ENCODE measurements around the gene DEPDC4. TPM values are rescaled to one million over a fixed set of nuclear protein-coding genes. Genes with fewer than 3 reads are reported as not detected.
"Not testable (repeated sequence)": the region's sequence is repeated elsewhere in the genome, so short reads cannot be mapped to it uniquely, and the experiment has no call there.

Gene DEPDC4
- 1 to 10 TPM in 1 of 4 donors, not detected in 3; 1.2 TPM for total RNA-seq

DNA sequence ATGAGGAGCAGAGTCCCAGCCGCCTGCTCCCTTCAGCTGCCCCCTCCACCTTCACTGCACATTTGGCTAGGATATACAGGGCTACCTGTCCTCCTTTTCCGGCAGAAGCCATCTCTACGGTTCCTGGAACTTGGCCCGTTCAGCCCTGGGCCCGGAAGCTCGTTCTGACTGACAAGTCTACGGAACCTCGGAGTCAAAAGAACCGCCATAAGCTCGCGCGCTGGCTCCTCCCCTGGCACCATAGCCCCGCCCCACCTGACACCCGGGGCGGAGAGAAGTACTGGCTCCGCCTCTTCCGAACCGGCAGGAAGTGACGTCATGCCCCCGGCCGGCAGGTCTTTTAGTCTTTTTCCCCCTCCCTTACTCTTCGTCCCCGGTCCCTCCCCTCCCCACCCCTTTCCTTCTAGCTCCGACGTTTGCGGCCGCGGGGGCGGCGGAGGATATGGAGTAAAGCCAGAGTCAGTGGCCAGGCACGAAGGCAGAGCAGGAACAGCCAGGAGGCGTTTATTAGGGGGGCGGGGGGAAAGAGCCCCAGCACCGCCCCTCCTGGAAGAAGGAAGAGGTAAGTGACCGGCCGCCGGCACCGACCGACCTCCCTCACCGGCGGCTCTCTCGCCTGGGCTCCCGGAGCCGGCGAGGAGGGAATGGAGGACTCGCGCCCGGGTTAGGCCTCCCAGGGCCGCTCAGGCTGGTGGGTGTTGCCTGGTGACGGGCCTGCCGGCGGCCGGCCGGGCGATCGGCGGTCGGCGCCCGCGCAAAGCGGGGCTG, at the start of gene DEPDC4, which contains the start of gene SCYL2:
DEPDC4 (minus strand) TSS at position 245 of the 768 bp plus-strand sequence; CDS start at position 242, 3 bp downstream.
SCYL2 (plus strand) TSS at position 343 of the 768 bp plus-strand sequence. CDS start 15,794 bp downstream, outside the sequence.
- H3K4me1 ChIP-seq, result peaks cover 0 to 46% (median 25%) of the 10 kb centered on the region in 4 donors
- no peaks in the 10 kb centered on the region for H3K27me3 ChIP-seq
- peak; percentile 79 to 89 for TF ChIP-seq EP300 (IDR thresholded peaks at IDR 0.05)
- TF ChIP-seq, protein P1, sequence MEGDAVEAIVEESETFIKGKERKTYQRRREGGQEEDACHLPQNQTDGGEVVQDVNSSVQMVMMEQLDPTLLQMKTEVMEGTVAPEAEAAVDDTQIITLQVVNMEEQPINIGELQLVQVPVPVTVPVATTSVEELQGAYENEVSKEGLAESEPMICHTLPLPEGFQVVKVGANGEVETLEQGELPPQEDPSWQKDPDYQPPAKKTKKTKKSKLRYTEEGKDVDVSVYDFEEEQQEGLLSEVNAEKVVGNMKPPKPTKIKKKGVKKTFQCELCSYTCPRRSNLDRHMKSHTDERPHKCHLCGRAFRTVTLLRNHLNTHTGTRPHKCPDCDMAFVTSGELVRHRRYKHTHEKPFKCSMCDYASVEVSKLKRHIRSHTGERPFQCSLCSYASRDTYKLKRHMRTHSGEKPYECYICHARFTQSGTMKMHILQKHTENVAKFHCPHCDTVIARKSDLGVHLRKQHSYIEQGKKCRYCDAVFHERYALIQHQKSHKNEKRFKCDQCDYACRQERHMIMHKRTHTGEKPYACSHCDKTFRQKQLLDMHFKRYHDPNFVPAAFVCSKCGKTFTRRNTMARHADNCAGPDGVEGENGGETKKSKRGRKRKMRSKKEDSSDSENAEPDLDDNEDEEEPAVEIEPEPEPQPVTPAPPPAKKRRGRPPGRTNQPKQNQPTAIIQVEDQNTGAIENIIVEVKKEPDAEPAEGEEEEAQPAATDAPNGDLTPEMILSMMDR (IDR thresholded peaks at IDR 0.05), result peak in 3 of 5 experiments; percentile 16 to 19 (median 18)
- peak; percentile 57 to 86 for TF ChIP-seq POLR2A (IDR thresholded peaks at IDR 0.05)
- no peaks in the 10 kb centered on the region for H3K36me3 ChIP-seq
- peak within 1 kb of the TSS; percentile 69 to 93 (median 85) for H3K4me3 ChIP-seq
- DNase-seq (ENCODE audit: low spot score in 2 of 2), result peak; percentile 93
- no peaks in the 10 kb centered on the region for H3K9me3 ChIP-seq
- 0 to 1% methylated on average over 42 to 61 of the region's 62 CpGs for WGBS, 2 donors
- H3K27ac ChIP-seq, result peak within 1 kb of the TSS; percentile 88 to 98 (median 96)

- H3K36me3 ChIP-seq, result peaks cover 0 to 42% (median 7%) of the 10 kb centered on the region in 3 donors
- no peak for DNase-seq (ENCODE audit: low spot score in 2 of 2)
These were observed 44.4 kb upstream of the DEPDC4 start for GRCh38 chr12:100311317-100311716.

GRCh38 chr12:100308138-100308537, 41.3 kb upstream of the DEPDC4 start:
- H3K27ac ChIP-seq; DNase-seq (ENCODE audit: low spot score in 2 of 2); H3K9me3 ChIP-seq; H3K4me1 ChIP-seq; H3K27me3 ChIP-seq; H3K4me3 ChIP-seq: not testable (repeated sequence)
- H3K36me3 ChIP-seq, result peaks cover 0 to 37% (median 8%) of the 10 kb centered on the region in 3 donors
- 96 to 98% methylated on average over 5 of the region's 5 CpGs for WGBS, 2 donors

More at GRCh38 chr12:100311317-100311716, 44.4 kb upstream of the DEPDC4 start:
- H3K9me3 ChIP-seq, result no peaks in the 10 kb centered on the region
- no peak for TF ChIP-seq POLR2A (IDR thresholded peaks at IDR 0.05)
- TF ChIP-seq EP300 (IDR thresholded peaks at IDR 0.05), result no peak
- TF ChIP-seq, protein P1 (IDR thresholded peaks at IDR 0.05), result no peak
- H3K27ac ChIP-seq, result no peak overlapping the region
- WGBS, 2 donors, result 88 to 89% methylated on average over 1 of the region's 1 CpG
- no peak overlapping the region for H3K4me3 ChIP-seq
- H3K27me3 ChIP-seq, result no peaks in the 10 kb centered on the region
- H3K4me1 ChIP-seq, result no peaks in the 10 kb centered on the region

DNA sequence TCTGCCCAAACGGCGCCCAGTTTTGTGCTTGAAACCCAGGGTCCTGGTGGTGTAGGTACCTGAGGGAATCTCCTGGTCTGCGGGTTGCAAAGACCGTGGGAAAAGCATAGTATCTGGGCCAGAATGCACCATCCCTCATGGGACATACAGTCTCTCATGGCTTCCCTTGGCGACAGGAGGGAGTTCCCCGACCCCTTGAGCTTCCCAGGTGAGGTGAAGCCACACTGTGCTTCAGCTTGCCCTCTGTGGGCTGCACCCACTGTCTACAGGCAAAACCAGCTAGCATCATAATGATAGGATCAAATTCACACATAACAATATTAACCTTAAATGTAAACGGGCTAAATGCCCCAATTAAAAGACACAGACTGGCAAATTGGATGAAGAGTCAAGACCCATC, 37.5 kb upstream of the DEPDC4 start:
- H3K27ac ChIP-seq; H3K27me3 ChIP-seq; H3K4me1 ChIP-seq; H3K4me3 ChIP-seq; DNase-seq (ENCODE audit: low spot score in 2 of 2): not testable (repeated sequence)
- Histone ChIP-seq H3K36me3 (peaks cover 0 to 68% (median 8%) of the 10 kb centered on the region in 3 donors), H3K9me3 (peaks cover 0 to 11% (median 0%) of the 10 kb centered on the region in 4 donors)
- WGBS, 2 donors, result 98 to 100% methylated on average over 6 to 7 of the region's 7 CpGs

GRCh38 chr12:100303831-100304230, 37.0 kb upstream of the DEPDC4 start:
- Histone ChIP-seq H3K9me3 (peaks cover 0 to 11% (median 0%) of the 10 kb centered on the region in 4 donors), H3K27ac (no peak overlapping the region), H3K36me3 (peaks cover 0 to 73% (median 8%) of the 10 kb centered on the region in 3 donors), H3K4me1 (no peaks in the 10 kb centered on the region), H3K4me3 (no peak overlapping the region), H3K27me3 (no peaks in the 10 kb centered on the region)
- WGBS, 2 donors, result 95 to 100% methylated on average over 4 of the region's 4 CpGs
- no peak for DNase-seq (ENCODE audit: low spot score in 2 of 2)
- TF ChIP-seq EP300 (IDR thresholded peaks at IDR 0.05) (no peak), POLR2A (IDR thresholded peaks at IDR 0.05) (no peak)
- TF ChIP-seq, protein P1 (IDR thresholded peaks at IDR 0.05), result no peak

GRCh38 chr12:100302081-100302480, 35.2 kb upstream of the DEPDC4 start:
- 93 to 97% methylated on average over 1 of the region's 1 CpG for WGBS, 2 donors

More at GRCh38 chr12:100302081-100302480, 35.2 kb upstream of the DEPDC4 start:
- TF ChIP-seq, protein P1 (IDR thresholded peaks at IDR 0.05), result no peak
- no peak for TF ChIP-seq POLR2A (IDR thresholded peaks at IDR 0.05)
- no peak for TF ChIP-seq EP300 (IDR thresholded peaks at IDR 0.05)
- no peak for DNase-seq (ENCODE audit: low spot score in 2 of 2)
- no peaks in the 10 kb centered on the region for H3K4me1 ChIP-seq
- peaks cover 0 to 82% (median 8%) of the 10 kb centered on the region in 3 donors for H3K36me3 ChIP-seq
- no peaks in the 10 kb centered on the region for H3K27me3 ChIP-seq
- peaks cover 0 to 11% (median 0%) of the 10 kb centered on the region in 4 donors for H3K9me3 ChIP-seq
- H3K27ac ChIP-seq, result no peak overlapping the region
- H3K4me3 ChIP-seq, result no peak overlapping the region

Data from tibial nerve (tissue), 4 donors.